Activated CD4-positive, alpha-beta T cell treated with anti-CD3 and anti-CD28 coated beads for 4 hours (primary cell): ENCODE results near the gene ITGA8.
"Not testable (repeated sequence)": the region's sequence is repeated elsewhere in the genome, so short reads cannot be mapped to it uniquely, and the experiment has no call there.

Experiments
- DNase-seq, 2 donors: peaks; one replicate each; pipeline ENCODE4 v3.0.0-alpha.2; 2020

Gene ITGA8

DNA sequence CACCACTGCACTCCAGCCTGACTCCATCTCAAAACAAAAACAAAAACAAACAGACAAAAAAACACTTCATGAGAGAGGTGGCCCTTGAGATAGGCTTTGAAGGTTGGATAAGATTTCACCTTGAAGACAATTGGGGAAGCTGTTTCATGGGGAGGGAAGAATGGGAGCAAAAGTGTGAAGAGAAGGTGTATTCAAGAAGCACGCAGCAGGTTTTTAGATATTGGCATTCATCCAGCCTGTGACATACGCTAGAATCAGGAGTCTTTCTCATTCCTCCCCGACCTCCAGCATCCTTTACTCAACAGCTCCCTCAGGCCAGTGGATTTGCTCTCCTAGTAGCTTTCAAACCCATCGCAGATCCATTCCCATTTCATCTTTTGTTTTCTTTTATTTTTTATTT lies 232.3 kb downstream of the ITGA8 start:
- DNase-seq = no peak

- DNase-seq = no peak
These were observed 233.3 kb downstream of the ITGA8 start for GRCh38 chr10:15486404-15486803.

DNA sequence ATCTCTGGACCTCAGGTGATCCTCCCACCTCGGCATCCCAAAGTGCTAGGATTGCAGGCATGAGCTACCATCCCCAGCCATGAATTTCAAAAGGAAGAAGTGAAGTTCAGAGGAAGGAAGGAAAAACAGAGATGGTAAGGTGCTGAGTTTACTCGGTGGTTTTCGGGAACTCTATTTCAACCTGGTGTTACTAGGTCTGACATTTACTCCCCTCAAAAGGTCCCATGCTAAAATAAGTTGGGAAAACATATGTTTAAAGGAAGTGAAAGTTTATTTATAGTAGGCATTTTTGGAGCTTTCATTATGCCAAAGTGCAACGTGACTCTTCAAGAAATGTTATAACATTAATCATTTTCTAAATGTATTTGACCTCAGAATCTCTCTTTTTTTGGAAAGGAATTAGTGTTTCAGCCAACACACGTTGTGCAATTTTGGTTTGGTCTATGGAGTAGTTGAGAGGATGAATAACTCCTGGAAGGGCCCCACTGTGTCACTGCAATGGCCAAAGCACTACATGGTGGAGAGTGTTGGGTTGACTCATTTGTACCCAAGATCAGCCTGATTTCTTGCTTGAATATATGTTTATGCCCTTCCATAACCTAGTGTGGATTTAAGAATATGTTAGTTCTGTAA lies 233.9 kb downstream of the ITGA8 start:
- no peak for DNase-seq

- DNase-seq = no peak
These were observed 234.7 kb downstream of the ITGA8 start for GRCh38 chr10:15485027-15485426.

- no peak for DNase-seq
These were observed 235.6 kb downstream of the ITGA8 start for GRCh38 chr10:15484128-15484527.

DNA sequence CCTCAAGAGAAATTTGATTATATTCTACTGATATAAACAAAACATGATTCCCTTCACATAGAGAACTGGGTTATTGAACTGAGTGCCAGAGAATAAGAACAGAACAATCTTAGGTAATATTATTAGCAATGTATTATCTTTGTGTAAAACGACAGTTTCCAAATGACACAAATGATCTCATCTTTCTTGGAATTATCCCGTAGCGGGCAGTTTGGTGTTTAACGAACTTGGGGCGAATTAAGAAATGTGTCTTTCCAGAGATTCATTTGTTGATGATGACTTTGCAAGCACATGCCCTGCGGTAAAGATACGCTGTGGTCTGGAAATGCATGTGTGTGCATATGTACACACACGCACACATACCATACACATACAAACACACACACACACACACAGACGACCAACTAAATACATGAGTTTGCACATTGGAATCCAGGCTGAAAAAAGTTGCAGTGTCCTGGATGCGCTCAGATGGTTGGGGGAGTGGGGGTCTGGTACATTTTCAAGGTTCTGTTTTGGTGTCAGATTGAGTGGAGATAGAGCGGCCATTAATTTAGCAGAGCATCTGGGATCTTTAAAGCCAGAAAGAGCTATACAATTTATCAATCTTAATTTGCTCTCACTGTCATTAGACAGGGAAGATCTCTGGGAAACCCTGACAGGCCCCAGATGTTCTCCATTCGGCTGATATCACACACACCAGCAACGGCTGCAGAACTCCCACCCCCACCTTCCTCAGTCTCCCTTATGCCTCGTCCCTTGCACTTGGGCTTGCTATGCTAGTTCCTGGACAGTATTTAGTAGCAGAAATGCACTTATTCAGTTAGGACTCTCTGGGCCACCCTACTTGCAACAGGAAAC lies 236.3 kb downstream of the ITGA8 start:
- no peak for DNase-seq

DNA sequence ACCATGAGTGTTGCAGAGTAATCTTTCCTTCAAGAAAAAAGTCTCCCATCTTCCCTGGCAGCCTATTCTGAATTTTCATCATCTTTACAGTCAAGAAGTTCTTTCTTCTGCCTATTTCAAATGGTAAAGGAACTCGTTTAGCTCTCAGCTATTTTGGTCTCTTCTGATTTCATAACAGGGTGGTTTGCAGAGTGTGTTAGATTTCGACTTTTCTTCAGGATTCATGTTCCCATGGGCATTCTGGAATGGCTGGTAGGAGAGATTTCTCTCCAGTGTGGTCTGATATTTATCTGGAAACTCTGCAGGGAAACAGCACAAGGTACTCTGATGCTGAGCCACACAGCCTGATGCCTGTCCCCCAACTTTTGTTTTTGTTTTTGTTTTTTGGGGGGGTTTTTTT lies 237.6 kb downstream of the ITGA8 start:
- DNase-seq = no peak

GRCh38 chr10:15478950-15479349 lies 240.8 kb downstream of the ITGA8 start:
- no peak for DNase-seq

DNA sequence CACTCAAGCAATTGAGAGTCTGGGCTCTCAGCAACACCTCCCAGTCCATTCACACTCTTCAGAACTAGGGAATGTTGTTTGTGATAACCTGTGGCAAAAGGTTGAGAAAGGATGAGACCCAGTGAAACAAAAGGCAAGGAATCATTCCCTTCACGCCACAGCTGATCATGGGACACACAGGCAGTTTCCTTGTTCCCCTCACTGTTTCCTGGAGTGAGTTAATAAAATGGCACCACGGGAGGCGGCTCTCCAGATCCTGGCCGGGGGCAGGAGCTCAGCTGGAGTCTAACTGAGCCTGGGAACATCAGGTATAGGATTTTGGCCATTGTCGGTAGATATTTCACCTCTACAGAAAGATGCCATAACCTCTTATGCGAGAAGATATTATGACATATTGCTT lies 241.3 kb downstream of the ITGA8 start:
- DNase-seq = no peak

DNA sequence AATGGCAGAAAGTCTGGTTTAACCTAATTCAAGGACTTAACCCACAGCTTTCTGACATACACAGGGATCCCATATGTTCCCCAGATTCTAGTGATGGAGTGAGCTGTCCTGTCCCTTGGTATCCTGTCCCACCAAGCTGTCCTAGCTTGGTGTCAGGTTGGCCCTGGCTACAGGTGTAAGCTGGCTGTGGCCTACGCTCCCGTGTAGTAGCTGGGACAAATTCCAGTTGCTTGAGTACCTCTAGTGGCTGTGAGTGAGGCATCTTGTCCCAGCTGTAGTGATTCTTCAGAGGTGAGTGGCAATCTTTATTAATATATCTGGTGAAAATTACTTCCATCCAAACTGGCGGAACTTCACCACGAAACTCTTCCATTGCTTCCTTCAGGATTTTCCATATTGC lies 243.4 kb downstream of the ITGA8 start:
- no peak for DNase-seq

DNA sequence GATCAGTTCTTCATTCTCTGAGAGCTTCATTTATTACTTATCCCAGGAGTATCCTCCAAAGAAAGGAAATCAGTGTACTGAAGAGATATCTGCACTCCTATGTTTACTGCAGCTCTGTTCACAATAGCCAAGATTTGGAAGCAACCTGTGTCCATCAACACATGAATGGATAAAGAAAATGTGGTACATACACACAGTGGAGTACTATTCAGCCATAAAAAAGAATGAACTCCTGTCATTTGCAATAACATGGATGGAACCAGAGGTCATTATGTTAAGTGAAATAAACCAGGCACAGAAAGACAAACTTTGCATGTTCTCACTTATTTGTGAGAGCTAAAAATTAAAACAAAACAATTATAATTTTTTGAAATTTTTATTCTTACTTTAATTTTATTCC lies 244.3 kb downstream of the ITGA8 start:
- DNase-seq = not testable (repeated sequence)

GRCh38 chr10:15474671-15475070 lies 245.1 kb downstream of the ITGA8 start:
- DNase-seq = no peak

- no peak for DNase-seq
These were observed 246.3 kb downstream of the ITGA8 start for GRCh38 chr10:15473396-15473767.

DNA sequence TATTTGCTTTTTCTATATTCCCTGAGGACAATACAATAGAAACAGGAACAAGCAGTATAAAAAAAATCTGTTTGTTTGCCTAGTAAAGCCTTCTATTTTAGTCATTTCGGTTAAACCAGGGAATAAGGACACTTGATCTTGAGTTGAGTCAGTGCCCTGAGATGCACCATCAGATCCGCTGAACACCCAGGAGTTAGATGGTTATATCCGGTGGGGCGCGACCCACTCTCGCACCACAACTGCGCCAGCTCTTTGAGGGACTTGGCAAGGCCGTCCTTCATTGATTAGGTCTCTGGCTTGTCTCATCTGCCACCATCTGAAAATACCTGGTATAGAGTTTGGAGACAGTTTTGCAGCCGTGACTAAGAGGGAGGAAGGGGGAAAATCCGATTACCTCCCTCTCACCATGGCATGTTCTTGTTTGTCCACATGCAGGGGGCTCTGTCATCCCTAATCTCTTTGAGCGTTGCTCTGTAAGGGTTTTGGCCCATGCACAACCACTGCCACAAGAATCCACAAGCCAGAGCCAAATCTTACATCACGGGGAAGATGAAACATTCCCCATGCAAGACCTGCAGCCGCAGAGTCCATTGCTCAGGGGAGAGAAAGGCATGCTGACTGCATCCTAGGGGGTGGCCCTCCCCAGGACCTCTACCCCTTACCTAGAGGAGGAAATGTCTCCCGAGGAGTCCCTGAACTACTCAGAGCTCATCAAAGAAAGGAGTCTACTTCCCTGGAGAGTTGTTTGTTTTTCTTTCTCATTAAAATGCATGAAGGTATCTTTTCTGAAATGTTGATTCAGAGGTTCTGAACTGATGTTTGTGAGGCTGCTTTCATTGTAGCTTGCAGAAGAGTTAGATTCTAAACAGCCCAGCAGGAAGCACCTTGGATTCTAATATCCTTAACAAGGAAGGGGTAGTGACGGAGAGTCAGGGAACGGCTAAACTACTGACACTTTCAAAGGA lies 247.0 kb downstream of the ITGA8 start:
- DNase-seq = no peak

GRCh38 chr10:15472008-15472407 lies 247.7 kb downstream of the ITGA8 start:
- DNase-seq = no peak

GRCh38 chr10:15469111-15469510 lies 250.6 kb downstream of the ITGA8 start:
- no peak for DNase-seq

- no peak for DNase-seq
These were observed 255.3 kb downstream of the ITGA8 start for GRCh38 chr10:15464381-15464780.
